HepG2 (cell line): ENCODE results near the gene P3H2. TPM values are rescaled to one million over a fixed set of nuclear protein-coding genes. Genes with fewer than 3 reads are reported as not detected.

ENCODE experiments used
- CCDC6 ChIP-seq: sonication (generic); formaldehyde crosslinking; IDR thresholded peaks from 2 replicates; pipeline ENCODE4 v1.8.1; 2022; ENCODE audit warnings: mild to moderate bottlenecking, missing genetic modification reagents, moderate library complexity
- DPF2 ChIP-seq: sonication (generic); formaldehyde crosslinking; IDR thresholded peaks from 2 replicates; pipeline ENCODE4 v1.4.0; 2020; ENCODE audit warnings: mild to moderate bottlenecking, low read depth, missing genetic modification reagents, borderline replicate concordance
- FOXP1 ChIP-seq, 2 experiments: fragments of 450-650 bp in 1 of 2; IDR thresholded peaks; 2 replicates each; pipeline ENCODE4 v1.6.1; 2017 to 2018; ENCODE audit warnings: antibody characterized with exemption in 1 of 2
- HINFP ChIP-seq: sonication (generic); formaldehyde crosslinking; IDR thresholded peaks from 2 replicates; pipeline ENCODE4 v1.4.0; 2020; ENCODE audit warnings: low read depth, mild to moderate bottlenecking, missing genetic modification reagents
- IKZF5 ChIP-seq: IDR thresholded peaks from 2 replicates; pipeline ENCODE4 v1.6.1; 2018; ENCODE audit warnings: missing genetic modification reagents, mild to moderate bottlenecking, missing compliant biosample characterization
- MAX ChIP-seq: IDR thresholded peaks from 2 replicates; pipeline ENCODE4 v1.6.1; 2012; ENCODE audit warnings: inconsistent platforms
- MXD3 ChIP-seq: IDR thresholded peaks from 2 replicates; pipeline ENCODE4 v1.6.1; 2016; ENCODE audit warnings: mild to moderate bottlenecking, missing biosample characterization, missing genetic modification reagents
- MYPOP ChIP-seq: sonication (generic); formaldehyde crosslinking; IDR thresholded peaks from 2 replicates; pipeline ENCODE4 v1.8.1; 2023; ENCODE audit warnings: mild to moderate bottlenecking, moderate library complexity, missing genetic modification reagents
- NAIF1 ChIP-seq: sonication (generic); formaldehyde crosslinking; IDR thresholded peaks from 2 replicates; pipeline ENCODE4 v1.5.0; 2020; ENCODE audit warnings: mild to moderate bottlenecking, missing genetic modification reagents, borderline replicate concordance
- ONECUT2 ChIP-seq: sonication (generic); formaldehyde crosslinking; IDR thresholded peaks from 2 replicates; pipeline ENCODE4 v1.4.0; 2020; ENCODE audit warnings: missing genetic modification reagents
- PHF8 ChIP-seq: sonication (generic); formaldehyde crosslinking; IDR thresholded peaks from 2 replicates; pipeline ENCODE4 v1.5.0; 2020; ENCODE audit warnings: missing genetic modification reagents
- REPIN1 ChIP-seq: sonication (generic); formaldehyde crosslinking; IDR thresholded peaks from 2 replicates; pipeline ENCODE4 v1.8.0; 2022; ENCODE audit warnings: missing genetic modification reagents, low read depth, mild to moderate bottlenecking, borderline replicate concordance
- STAG1 ChIP-seq: sonication (generic); formaldehyde crosslinking; IDR thresholded peaks from 2 replicates; pipeline ENCODE4 v1.4.0; 2020; ENCODE audit warnings: missing genetic modification reagents
- ZBTB2 ChIP-seq: sonication (generic); formaldehyde crosslinking; IDR thresholded peaks from 2 replicates; pipeline ENCODE4 v1.8.0; 2022; ENCODE audit warnings: low read depth, missing genetic modification reagents
- ZFAT ChIP-seq: sonication (generic); formaldehyde crosslinking; conservative IDR thresholded peaks from 2 replicates; pipeline ENCODE4 v1.8.1; 2023; ENCODE audit warnings: missing genetic modification reagents, inconsistent platforms
- ZNF432 ChIP-seq: sonication (generic); formaldehyde crosslinking; IDR thresholded peaks from 2 replicates; pipeline ENCODE4 v1.5.0; 2020; ENCODE audit warnings: missing genetic modification reagents, mild to moderate bottlenecking, borderline replicate concordance
- ZNF441 ChIP-seq: sonication (generic); formaldehyde crosslinking; IDR thresholded peaks from 2 replicates; pipeline ENCODE4 v1.7.0; 2021; ENCODE audit warnings: missing genetic modification reagents, borderline replicate concordance
- ZNF563 ChIP-seq: sonication (generic); formaldehyde crosslinking; IDR thresholded peaks from 2 replicates; pipeline ENCODE4 v1.8.0; 2022; ENCODE audit warnings: mild to moderate bottlenecking, moderate library complexity, missing genetic modification reagents
- ZNF605 ChIP-seq: sonication (generic); formaldehyde crosslinking; IDR thresholded peaks from 2 replicates; pipeline ENCODE4 v1.8.0; 2022; ENCODE audit warnings: mild to moderate bottlenecking, missing genetic modification reagents
- ZNF800 ChIP-seq: sonication (generic); formaldehyde crosslinking; IDR thresholded peaks from 2 replicates; pipeline ENCODE4 v1.4.0; 2020; ENCODE audit warnings: missing genetic modification reagents
- ZSCAN25 ChIP-seq: sonication (generic); formaldehyde crosslinking; IDR thresholded peaks from 2 replicates; pipeline ENCODE4 v1.8.0; 2022; ENCODE audit warnings: mild to moderate bottlenecking, missing genetic modification reagents
- polyA plus RNA-seq, 8 experiments: library from polyadenylated mRNA; depleted of rRNA in 3 of 8; stranded (reverse) in 7 of 8; unstranded in 1 of 8; fragments of >200 nt; fragmentation: Illumina TruSeq in 4 of 8; extraction: Trizol in 4 of 8; gene quantifications; 2 replicates each; pipeline versions ENCODE4 v1.2.1 to v1.2.3, GENCODE V29; 2011 to 2016; ENCODE audit warnings: low read depth in 4 of 8, missing spikeins in 1 of 8, mixed read lengths in 1 of 8; ENCODE audit not compliant: insufficient read depth in 1 of 8
- total RNA-seq, 5 experiments: library from RNA; depleted of rRNA; stranded (reverse); fragments of >200 nt; fragmentation: Illumina TruSeq; extraction: Trizol; gene quantifications; 2 replicates each; pipeline ENCODE4 v1.2.3, GENCODE V29; 2016; ENCODE audit warnings: low read depth in 1 of 5

Gene P3H2
- total and polyA plus RNA-seq, 2 of the 13 experiments (the other 11 are each of a cell fraction or from before 2014, with no cell fraction given) = not detected

- TF ChIP-seq IKZF5 (CRISPR knock-in tag) (0 out of 2 replicates have a peak, but pooled peaks have one; percentile 39), DPF2 (no peak), ZNF441 (CRISPR knock-in tag) (0 out of 2 replicates have a peak, but pooled peaks have one; percentile 31), ZNF605 (no peak), MYPOP (CRISPR knock-in tag) (peak; percentile 93), PHF8 (CRISPR knock-in tag) (peak; percentile 22; the same call in 1 of the 2 replicates), ZNF563 (CRISPR knock-in tag) (0 out of 2 replicates have a peak, but pooled peaks have one; percentile 32), HINFP (CRISPR knock-in tag) (no peak), MXD3 (CRISPR knock-in tag) (0 out of 2 replicates have a peak, but pooled peaks have one; percentile 22), ZSCAN25 (CRISPR knock-in tag) (no peak), STAG1 (peak; percentile 44), ZBTB2 (CRISPR knock-in tag) (no peak), ZNF432 (CRISPR knock-in tag) (no peak), MAX (peak; percentile 25; the same call in 1 of the 2 replicates), REPIN1 (CRISPR knock-in tag) (0 out of 2 replicates have a peak, but pooled peaks have one; percentile 47), CCDC6 (CRISPR knock-in tag) (peak; percentile 55; the same call in 1 of the 2 replicates), ONECUT2 (CRISPR knock-in tag) (no peak), ZFAT (CRISPR knock-in tag) (no peak), ZNF800 (CRISPR knock-in tag) (peak; percentile 100), NAIF1 (CRISPR knock-in tag) (peak; percentile 93; the same call in 1 of the 2 replicates), FOXP1 (IDR thresholded peaks at IDR 0.05) (no peak), FOXP1 (CRISPR knock-in tag; IDR thresholded peaks at IDR 0.05) (no peak)
Observed at GRCh38 chr3:190120269-190121060, at the start of gene P3H2 (continued).
